ENCODE data around the gene ARF3. TPM values are rescaled to one million over a fixed set of nuclear protein-coding genes. Genes with fewer than 3 reads are reported as not detected.

ARF3 gene
- total RNA-seq, 1 donor from 2014 or later: 113 TPM

GRCh38 chr12:48947727-48948126 lies 9.6 kb downstream of the ARF3 start:
- ChIA-PET POLR2A (interaction anchor here (0.7 kb wide), 1 partner anchor 8 kb away, joined by 4 read pairs; no protein-coding TSS in a partner anchor), CTCF (interaction anchor here (1.4 to 1.5 kb wide), 2 partner anchors 9 to 10 kb away, joined by 3 to 6 read pairs; no protein-coding TSS in a partner anchor)
- intact Hi-C loops (cut with micrococcal nuclease): no loop called here
- H3K4me1 Mint-ChIP-seq: peaks cover 4% of the 10 kb centered on the region
- ATAC-seq (ENCODE audit: low read depth) (no peak), DNase-seq (no peak)
- no peak overlapping the region for H3K27ac Mint-ChIP-seq
- H3K36me3 Mint-ChIP-seq (ENCODE audit: low read depth): peaks cover 32% of the 10 kb centered on the region
- no peak overlapping the region for H3K4me3 Mint-ChIP-seq
- no peak for TF ChIP-seq CTCF (IDR thresholded peaks at IDR 0.05)
- H3K27me3 Mint-ChIP-seq: no peaks in the 10 kb centered on the region
- no peaks in the 10 kb centered on the region for H3K9me3 Mint-ChIP-seq

- H3K4me3 Mint-ChIP-seq: no peak overlapping the region
- ChIA-PET CTCF (interaction anchor here (0.6 to 1.5 kb wide), 4 partner anchors 8 to 579 kb away, joined by 3 to 6 read pairs (median 3); no protein-coding TSS in a partner anchor), POLR2A (no interaction called here)
- no peaks in the 10 kb centered on the region for H3K27me3 Mint-ChIP-seq
- TF ChIP-seq CTCF (IDR thresholded peaks at IDR 0.05): no peak
- no peak for DNase-seq
- peak overlapping the region; percentile 5 for H3K27ac Mint-ChIP-seq
- H3K9me3 Mint-ChIP-seq: no peaks in the 10 kb centered on the region
- H3K36me3 Mint-ChIP-seq (ENCODE audit: low read depth): peaks cover 29% of the 10 kb centered on the region
- intact Hi-C loops (cut with micrococcal nuclease): no loop called here
- ATAC-seq (ENCODE audit: low read depth): no peak
- H3K4me1 Mint-ChIP-seq: peaks cover 4% of the 10 kb centered on the region
Measured at GRCh38 chr12:48946943-48947342, 10.3 kb downstream of the ARF3 start.

GRCh38 chr12:48946205-48946604 lies 11.1 kb downstream of the ARF3 start:
- ATAC-seq (ENCODE audit: low read depth): no peak
- intact Hi-C loops (cut with micrococcal nuclease): no loop called here
- Mint-ChIP-seq H3K9me3 (no peaks in the 10 kb centered on the region), H3K36me3 (ENCODE audit: low read depth) (peaks cover 29% of the 10 kb centered on the region), H3K4me1 (peaks cover 4% of the 10 kb centered on the region), H3K4me3 (no peak overlapping the region), H3K27me3 (no peaks in the 10 kb centered on the region), H3K27ac (no peak overlapping the region)
- no peak for DNase-seq
- CTCF ChIA-PET: interaction anchor here (1.4 kb wide), 1 partner anchor 9 kb away, joined by 6 read pairs; no protein-coding TSS in a partner anchor
- POLR2A ChIA-PET: no interaction called here
- no peak for TF ChIP-seq CTCF (IDR thresholded peaks at IDR 0.05)

DNA sequence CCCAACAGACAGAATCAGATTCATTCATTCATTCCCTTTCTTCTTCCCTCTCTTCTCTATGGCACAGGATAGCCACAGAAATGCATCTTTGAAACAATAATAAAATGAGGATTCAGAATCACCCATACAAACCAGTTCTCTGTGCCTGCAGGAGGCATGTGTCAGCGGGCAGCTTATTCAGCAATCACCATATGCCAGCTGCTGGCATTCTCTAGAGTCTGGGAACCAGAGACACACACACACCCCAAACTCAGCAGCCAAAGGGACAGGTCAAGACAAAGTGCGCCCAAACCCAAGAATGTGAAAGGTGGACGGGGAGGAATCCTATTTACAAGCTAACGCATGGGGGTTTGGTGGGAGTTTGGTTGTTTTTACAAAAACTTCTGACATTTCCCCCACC lies 14.1 kb downstream of the ARF3 start:
- peaks cover 25% of the 10 kb centered on the region for H3K4me1 Mint-ChIP-seq
- DNase-seq (no peak), ATAC-seq (ENCODE audit: low read depth) (no peak)
- no peak overlapping the region for H3K4me3 Mint-ChIP-seq
- CTCF ChIA-PET: no interaction called here
- no peak overlapping the region for H3K27ac Mint-ChIP-seq
- no peaks in the 10 kb centered on the region for H3K9me3 Mint-ChIP-seq
- peaks cover 44% of the 10 kb centered on the region for H3K36me3 Mint-ChIP-seq (ENCODE audit: low read depth)
- intact Hi-C loops (cut with micrococcal nuclease): no loop called here
- no peak for TF ChIP-seq CTCF (IDR thresholded peaks at IDR 0.05)
- no peaks in the 10 kb centered on the region for H3K27me3 Mint-ChIP-seq
- POLR2A ChIA-PET: interaction anchor here (1.0 kb wide), 1 partner anchor 91 kb away, joined by 4 read pairs; the partner anchor contains the start of gene DDX23

DNA sequence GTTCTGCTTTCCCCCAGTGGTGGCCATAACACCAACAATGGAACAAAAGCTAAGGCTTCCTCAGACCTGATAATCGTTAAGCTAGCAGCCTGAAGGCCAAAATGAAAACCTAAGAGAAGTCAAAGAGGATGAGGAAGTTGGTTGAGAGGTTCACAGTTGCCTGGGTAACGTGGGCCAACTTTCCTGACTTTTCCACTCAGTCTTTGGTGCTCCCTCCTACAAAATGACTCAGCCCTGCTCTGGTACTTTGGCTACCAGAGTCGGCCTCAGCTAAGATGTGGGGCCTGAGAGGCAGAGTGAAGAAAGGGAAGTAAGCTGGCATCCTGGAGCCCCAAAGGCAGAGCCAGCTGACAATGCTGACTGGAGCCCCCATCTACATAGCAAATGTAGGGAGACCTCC lies 17.1 kb downstream of the ARF3 start:
- TF ChIP-seq CTCF (IDR thresholded peaks at IDR 0.05): no peak
- peaks cover 59% of the 10 kb centered on the region for H3K36me3 Mint-ChIP-seq (ENCODE audit: low read depth)
- intact Hi-C loops (cut with micrococcal nuclease): no loop called here
- no peaks in the 10 kb centered on the region for H3K9me3 Mint-ChIP-seq
- peaks cover 36% of the 10 kb centered on the region for H3K4me1 Mint-ChIP-seq
- peak overlapping the region; percentile 46 for H3K27ac Mint-ChIP-seq
- POLR2A ChIA-PET: interaction anchor here (0.6 to 1.8 kb wide), 4 partner anchors 17 to 44 kb away, joined by 3 to 7 read pairs (median 5); partner anchors contain the start of gene ARF3
- no peak overlapping the region for H3K4me3 Mint-ChIP-seq
- ATAC-seq (ENCODE audit: low read depth) (no peak), DNase-seq (no peak)
- no peaks in the 10 kb centered on the region for H3K27me3 Mint-ChIP-seq
- CTCF ChIA-PET: interaction anchor here (0.7 to 1.4 kb wide), 4 partner anchors 9 to 48 kb away, joined by 3 to 6 read pairs (median 3); partner anchors contain the start of gene FKBP11

Data from activated B cell treated with CpG ODN at 0.5 μM for 24 hours (primary cell).